GM12801 (cell line): ENCODE measurements around the gene NENF.

Experiments used
- CTCF ChIP-seq: IDR thresholded peaks from one replicate; pipeline ENCODE4 v1.5.1; 2011; ENCODE audit warnings: control low read depth; ENCODE audit not compliant: insufficient read length; ENCODE audit errors: extremely low read depth

The NENF gene

GRCh38 chr1:212465311-212465710 is 32.6 kb downstream of the NENF start:
- TF ChIP-seq CTCF = no peak

GRCh38 chr1:212466437-212466836 is 33.7 kb downstream of the NENF start:
- TF ChIP-seq CTCF = no peak

- TF ChIP-seq CTCF = no peak
Observed at GRCh38 chr1:212466898-212467650, 34.4 kb downstream of the NENF start.

- TF ChIP-seq CTCF = no peak
Observed at GRCh38 chr1:212467843-212468482, 35.2 kb downstream of the NENF start.

- no peak for TF ChIP-seq CTCF
Observed at GRCh38 chr1:212470059-212470458, 37.3 kb downstream of the NENF start.

- TF ChIP-seq CTCF = no peak
Observed at GRCh38 chr1:212471286-212471685, 38.6 kb downstream of the NENF start.

- no peak for TF ChIP-seq CTCF
Observed at GRCh38 chr1:212471891-212472675, 39.4 kb downstream of the NENF start.
